Right hindlimb (tissue), 1 donor: ENCODE measurements around the gene SLC14A1.

Source experiments
- DNase-seq: peaks from one replicate; pipeline ENCODE4 v3.0.0-alpha.2; 2018

SLC14A1 gene

GRCh38 chr18:45723567-45724355 lies at the start of gene SLC14A1:
Gene SLC14A1, plus strand, starts transcription at chr18:45724181. Its CDS starts 6,140 bp downstream, at chr18:45730321.
- DNase-seq, result no peak

- DNase-seq, result no peak
These were observed 46.6 kb upstream of the SLC14A1 start for GRCh38 chr18:45677276-45677807.

- DNase-seq, result no peak
These were observed 45.5 kb upstream of the SLC14A1 start for GRCh38 chr18:45678441-45678840.

- DNase-seq, result no peak
These were observed 45.1 kb upstream of the SLC14A1 start for GRCh38 chr18:45678850-45679249.

- no peak for DNase-seq
These were observed 43.8 kb upstream of the SLC14A1 start for GRCh38 chr18:45680066-45680690.

GRCh38 chr18:45682181-45682580 lies 41.8 kb upstream of the SLC14A1 start:
- no peak for DNase-seq

GRCh38 chr18:45684341-45685115 lies 39.5 kb upstream of the SLC14A1 start:
- DNase-seq, result no peak

- DNase-seq, result no peak
These were observed 36.9 kb upstream of the SLC14A1 start for GRCh38 chr18:45686891-45687611.

- DNase-seq, result no peak
These were observed 36.4 kb upstream of the SLC14A1 start for GRCh38 chr18:45687621-45688020.

- DNase-seq, result no peak
These were observed 35.9 kb upstream of the SLC14A1 start for GRCh38 chr18:45688113-45688512.

- DNase-seq, result no peak
These were observed 35.1 kb upstream of the SLC14A1 start for GRCh38 chr18:45688833-45689232.

GRCh38 chr18:45689396-45689795 lies 34.6 kb upstream of the SLC14A1 start:
- no peak for DNase-seq

- peak; percentile 80 for DNase-seq
These were observed 32.8 kb upstream of the SLC14A1 start for GRCh38 chr18:45690975-45691815.

GRCh38 chr18:45691816-45692179 lies 32.2 kb upstream of the SLC14A1 start:
- no peak for DNase-seq

GRCh38 chr18:45702708-45703265 lies 21.2 kb upstream of the SLC14A1 start:
- no peak for DNase-seq

- no peak for DNase-seq
These were observed 15.2 kb upstream of the SLC14A1 start for GRCh38 chr18:45708831-45709230.

- DNase-seq, result no peak
These were observed 11.9 kb upstream of the SLC14A1 start for GRCh38 chr18:45712061-45712460.

GRCh38 chr18:45713239-45713638 lies 10.7 kb upstream of the SLC14A1 start:
- DNase-seq, result no peak

- DNase-seq, result no peak
These were observed 8.7 kb upstream of the SLC14A1 start for GRCh38 chr18:45715212-45715780.

- no peak for DNase-seq
These were observed 4.9 kb upstream of the SLC14A1 start for GRCh38 chr18:45719106-45719505.

GRCh38 chr18:45722899-45723298 lies 1.1 kb upstream of the SLC14A1 start:
- DNase-seq, result peak; percentile 60
